Activated naive CD4-positive, alpha-beta T cell (primary cell): ENCODE measurements around the gene PRKAG2.

Experiments used
- DNase-seq, 4 experiments: peaks; one replicate each; lab custom pipeline; 2025; lab: John Stamatoyannopoulos, UW

The PRKAG2 gene

DNA sequence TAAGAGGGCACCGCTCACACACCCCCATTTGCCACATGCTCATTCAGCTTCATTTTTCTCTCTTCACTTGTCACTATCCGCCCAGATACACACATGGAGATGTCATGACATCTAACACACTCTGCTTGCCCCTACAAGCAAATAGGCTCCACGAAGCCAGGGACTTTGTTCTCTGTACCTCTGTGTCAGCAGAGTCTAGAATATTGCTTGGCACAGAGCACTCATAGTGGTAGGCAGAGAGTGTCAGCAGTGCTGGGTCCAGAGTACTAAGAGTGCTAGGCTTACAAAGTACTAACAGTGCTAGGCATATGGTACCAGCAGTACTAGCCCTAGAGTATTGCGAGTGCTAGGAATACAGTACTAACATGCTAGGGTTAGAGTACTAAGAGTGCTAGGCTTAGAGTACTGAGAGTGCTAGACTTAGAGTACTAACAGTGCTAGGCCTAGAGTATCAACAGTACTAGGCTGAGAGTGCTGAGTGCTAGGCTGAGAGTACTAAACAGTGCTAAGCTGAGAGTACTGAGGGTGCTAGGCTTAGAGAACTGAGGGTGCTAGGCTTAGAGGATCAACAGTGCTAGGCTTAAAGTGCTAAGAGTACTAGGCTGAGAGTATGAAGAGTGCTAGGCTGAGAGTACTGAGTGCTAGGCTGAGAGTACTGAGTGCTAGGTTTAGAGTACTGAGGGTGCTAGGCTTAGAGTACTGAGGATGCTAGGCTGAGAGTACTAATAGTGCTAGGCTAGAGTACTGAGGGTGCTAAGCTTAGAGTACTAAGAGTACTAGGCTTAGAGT lies 166.1 kb downstream of the PRKAG2 start:
- DNase-seq, result no peak

DNA sequence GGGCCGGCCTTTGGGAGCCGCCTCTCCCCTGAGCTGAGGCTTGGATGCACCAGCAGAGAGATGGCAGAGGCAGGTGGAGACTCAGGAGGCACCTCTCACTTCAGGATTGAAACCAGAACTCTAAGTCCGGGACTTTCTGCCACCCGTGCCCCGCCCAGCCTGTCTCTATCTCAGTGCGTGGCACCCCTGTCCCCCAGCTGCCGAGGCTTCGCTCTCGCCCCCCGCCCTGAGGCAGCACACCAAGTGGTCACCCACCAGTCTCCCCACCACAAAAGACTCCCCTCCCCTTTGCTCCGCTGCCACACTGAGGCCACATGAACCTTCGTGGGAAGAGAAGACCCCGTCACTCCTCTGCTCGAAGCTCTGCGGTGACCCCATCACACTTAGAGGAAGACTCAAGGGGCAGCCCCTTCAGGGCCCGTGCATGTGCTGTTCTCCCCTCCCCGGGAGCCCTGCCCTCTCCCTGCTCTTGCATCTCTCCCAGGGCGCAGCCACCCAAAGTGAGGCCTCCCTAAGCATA lies 166.7 kb downstream of the PRKAG2 start:
- no peak for DNase-seq

DNA sequence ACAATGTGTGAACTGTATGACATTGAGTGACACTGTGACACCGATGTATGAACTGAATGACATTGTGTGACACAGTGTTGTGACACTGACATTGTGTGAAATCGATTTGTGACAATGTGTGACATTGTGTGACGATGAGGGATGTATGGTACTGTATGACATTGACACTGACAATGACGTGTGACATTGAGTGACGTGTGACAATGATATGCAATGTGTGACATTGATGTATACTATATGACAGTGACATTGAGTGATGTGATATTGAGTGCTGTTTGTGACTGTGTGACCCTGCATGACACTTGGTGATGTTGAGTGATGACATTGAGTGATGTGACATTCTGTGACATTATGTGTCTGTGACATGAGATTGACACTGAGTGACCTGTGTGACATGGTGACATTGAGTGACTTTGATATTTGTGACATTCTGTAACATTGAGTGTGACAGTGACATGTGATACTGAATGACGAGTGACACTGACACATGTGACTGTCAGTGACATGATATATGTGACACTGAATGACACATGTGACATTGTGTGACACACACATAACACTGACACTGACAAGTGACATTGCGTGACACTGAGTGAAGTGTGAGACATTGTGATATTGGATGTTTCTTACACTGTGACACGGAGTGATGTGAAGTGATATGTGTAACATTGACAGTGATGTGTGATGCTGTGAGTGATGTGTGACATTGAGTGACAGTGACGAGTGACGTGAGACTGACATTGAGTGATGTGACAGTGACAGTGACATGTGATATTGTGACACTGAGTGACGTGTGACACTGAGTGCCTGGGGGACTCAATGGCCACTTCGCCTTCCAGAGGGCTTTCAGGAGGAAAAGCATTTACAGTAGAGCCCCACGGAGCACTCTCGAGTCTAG lies 167.5 kb downstream of the PRKAG2 start:
- DNase-seq, result no peak

DNA sequence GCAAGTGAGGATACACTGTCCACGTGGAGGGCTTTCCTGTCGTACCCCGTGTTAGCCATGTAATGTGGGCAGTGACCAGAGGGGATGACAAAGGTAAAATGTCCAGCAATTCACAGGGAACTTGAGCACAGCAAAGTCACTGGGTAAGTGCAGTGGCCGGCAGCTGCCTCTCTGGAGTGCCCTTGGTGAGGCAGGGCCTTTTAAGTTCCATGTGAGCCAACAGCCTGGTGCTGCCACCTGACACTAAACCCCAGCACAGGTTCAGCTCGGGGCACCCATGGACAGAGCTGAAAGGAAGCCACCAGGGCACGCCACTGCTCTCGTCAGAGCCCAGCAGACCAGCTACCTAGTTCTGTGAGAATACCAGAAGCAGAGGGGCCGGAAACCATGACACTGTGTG lies 168.3 kb downstream of the PRKAG2 start:
- DNase-seq, result no peak

DNA sequence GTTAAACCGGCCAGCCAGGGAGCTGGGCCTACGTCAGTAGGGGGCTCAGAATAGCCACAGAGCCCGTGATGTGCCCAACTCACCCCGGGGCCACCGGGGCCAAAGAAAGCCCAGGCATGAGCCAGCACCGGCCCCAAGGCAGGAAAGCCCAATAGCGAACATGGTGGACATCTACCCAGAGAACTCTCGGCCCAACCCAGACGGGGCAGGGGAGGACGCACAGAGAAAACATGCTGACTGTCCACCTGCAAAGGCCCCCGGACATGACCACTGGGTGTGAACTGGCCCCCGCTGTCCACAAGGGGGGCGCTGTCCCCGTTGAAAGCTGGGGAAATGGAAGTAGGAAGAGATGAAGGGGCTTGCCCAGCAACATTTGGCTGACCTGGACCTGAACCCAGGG lies 169.2 kb downstream of the PRKAG2 start:
- no peak for DNase-seq

DNA sequence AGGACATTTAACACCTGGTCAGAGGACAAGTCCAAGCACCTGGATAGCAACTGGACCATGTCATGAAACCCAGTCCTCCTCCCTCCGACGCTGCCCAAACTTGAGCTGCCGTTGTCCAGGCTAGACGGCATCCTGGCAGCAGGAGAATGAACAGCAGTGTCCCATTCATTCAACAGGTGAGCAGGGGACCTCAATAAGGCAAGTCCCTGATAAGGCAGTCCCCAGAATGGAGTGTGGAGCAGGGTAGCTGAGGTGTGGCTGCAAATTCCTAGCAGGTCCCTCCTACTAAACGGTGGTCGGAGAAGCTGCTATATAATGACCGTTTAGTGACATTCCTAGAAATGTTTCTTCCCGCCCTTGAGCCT lies 169.8 kb downstream of the PRKAG2 start:
- DNase-seq, result no peak

DNA sequence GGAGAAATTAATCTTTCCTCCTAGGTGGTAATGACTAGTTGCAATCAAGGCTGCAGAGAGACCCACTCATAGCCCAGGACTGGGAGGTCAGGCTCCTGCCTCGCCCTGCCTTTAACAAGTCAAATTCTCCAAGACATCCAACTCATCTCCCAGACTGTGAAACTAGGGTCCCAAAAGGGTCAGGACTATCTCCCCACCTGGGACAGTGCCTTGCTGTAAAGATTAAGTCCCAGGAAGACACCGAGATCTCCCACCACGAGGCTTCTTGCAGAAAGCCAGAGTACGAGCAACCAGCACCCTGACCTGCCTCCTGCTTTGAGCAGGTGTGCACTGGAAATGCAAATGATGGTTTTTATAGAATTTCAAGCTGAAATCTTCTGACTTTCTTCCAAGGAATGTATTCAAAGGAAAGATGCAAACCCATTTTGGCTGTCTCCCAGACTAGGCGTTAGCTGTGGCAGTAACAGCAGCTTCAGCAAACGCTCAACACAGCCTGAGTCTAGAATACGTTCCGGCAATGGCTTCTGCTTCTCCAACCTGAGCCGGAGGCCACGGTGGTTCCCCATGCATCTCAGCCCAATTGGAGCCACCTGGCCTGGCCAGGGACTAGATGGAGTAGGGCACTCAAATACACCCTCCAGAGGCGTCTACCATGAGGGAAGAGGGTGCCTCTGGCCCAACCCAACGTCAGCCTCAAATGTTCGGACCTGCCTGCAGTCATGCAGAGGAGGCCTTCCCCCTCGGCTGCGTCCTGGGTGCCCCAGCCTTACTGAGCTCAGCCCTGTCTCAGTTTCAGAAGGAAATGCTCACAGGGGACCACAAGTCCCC lies 170.4 kb downstream of the PRKAG2 start:
- DNase-seq, result no peak

DNA sequence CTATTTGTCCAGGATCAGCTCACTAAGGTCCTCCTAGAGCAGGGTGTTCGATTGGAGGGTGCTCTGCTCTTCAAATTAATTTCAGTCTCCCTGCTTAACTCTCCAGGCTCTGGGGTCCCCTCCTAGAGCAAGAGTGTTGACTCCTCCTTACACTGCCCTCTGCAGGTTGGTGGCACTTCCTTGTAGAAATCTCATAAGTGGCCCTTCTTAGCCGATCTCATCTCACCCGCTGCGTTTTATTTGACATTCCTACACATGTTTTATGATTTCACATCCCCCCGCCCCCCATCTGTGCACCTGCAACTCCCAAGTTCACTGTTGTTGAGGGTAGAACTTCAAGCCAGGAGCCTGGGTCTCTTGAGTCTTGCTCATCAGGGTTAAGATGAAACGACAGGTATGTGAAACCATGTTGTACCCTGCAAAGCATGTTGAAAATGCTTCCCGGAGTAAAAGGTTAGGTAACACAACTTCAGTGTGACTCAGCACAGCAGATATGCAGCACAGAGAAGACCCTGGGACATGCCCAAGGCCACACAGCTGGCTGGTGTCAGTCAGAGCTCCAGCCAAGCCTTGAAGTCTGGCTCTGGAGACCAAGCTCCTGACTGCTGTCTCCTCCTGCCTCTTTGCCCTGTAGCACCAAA lies 171.2 kb downstream of the PRKAG2 start:
- DNase-seq, result no peak

DNA sequence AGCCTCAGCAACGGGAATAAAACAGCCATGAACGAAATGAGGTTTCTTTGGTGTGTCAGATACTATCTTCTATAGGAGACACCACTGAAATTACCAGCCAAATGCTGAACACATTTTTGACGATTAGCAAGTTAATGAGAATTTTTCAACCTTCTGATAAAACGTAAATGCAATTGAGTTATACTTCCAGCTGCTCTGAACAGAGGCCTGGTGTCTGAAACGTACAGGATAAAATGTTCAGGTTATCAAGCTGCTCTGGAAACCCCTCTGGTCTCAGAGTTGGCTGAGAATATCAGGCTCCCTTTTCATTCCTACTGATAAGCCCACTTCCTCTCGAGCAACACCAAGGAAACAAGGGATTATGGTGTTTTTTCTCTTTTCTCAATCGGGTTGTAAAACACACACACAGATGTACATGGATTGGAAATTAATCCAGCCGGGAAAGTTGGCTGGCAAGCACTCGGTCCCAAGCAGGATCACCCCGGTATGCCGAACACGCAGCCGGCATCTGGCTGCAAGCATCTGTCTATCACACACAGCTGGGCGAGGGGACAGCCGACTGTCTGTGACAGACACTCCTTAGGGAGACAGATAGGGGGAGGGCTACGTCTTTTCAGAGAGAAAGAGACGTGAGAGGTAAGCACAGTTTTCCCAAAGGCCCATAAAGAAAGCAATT lies 171.8 kb downstream of the PRKAG2 start:
- DNase-seq, result no peak

DNA sequence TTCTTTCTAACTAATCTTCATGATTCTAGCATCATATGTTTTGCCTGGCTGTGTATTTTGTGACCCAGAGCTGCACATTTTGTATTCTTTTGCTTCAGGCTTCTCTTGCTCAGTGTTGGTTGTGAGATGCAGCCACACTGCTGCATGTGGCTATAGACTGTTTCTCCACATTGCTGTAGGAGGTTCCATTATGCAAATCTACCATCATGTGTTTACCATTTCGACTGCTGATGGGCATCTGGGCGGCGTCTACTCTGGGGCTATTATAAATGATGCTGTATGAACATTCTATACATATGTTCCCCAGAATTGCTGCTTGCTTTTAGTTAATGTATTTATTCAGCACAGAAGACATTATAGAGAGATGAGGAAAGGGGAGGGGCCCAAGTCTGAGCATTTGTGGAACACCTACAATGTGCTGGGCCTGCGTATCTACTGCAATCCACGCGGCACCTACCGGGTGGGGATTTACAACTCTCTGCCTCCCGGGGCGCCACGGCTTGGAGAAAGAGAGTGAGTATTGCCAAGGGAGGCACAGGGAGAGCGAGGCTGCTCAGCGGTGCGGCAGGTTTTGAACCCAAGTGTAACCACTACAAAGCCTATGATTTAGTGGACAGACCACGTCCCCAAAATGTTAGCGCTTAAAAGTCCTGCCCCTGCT lies 172.5 kb downstream of the PRKAG2 start:
- DNase-seq, result no peak

DNA sequence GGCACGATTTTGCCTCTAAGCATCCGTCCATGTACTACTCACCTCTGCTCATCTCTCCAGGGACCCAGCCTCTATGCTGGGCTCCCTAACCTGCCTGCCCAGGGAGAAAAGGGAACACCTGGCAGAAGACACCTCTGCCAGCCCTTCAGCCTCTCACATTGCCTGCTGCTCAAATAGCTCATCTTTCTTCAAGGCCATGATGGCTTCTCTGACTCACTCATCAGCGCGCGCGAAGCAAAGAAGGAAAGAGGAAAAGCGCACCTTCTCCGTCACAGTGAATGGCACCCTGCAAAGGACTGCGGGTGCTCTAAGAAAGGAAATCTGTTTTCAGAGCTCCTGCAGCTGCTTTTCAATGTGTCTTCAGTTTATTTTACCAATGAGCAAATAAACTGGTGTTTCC lies 174.0 kb downstream of the PRKAG2 start:
- DNase-seq, result no peak

DNA sequence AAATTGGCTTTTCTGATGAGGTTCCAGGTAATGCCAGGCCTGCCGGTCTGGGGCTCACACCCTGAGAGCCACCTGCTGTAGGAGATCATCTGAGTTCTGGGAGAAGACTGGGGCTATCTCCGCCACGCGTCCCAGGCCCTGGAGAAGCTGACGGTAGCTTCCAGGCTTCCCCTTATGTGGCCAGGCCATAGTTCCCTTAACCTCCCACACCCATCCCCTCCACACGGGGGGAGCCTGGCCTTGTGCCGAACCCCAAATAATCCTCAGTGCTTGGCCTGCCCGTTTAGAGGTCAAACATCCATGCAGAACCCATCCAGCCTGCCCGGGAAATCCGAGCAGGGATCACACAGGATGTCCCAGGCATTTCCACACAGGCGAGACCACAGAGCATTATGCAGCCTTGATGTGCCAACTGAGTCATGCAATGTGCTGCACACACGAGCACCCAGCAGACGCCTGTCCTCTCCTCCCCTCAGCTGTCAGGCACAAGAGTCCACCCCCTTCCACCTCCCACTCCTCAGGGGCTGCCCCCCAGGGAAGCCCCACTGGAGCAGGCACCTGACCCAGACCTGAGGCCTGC lies 176.2 kb downstream of the PRKAG2 start:
- no peak for DNase-seq

DNA sequence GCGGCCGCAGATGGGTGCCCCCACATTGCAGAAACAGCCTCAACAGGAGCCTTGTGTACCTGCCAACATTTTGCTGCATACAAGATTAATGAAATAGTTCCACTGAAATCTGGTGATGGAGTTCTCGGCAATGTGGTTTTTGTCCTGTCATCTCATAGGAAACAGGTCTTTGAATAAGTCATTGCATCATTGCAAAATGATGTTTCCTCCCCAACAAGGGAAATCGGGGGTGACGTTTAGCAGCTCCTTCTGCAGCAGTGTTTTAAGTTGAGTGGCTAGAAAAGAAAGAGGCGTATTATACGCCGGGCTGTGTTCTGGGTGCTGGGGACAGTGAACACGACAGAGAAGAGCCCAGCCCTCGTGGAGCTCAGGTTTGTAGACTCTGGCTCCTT lies 177.0 kb downstream of the PRKAG2 start:
- no peak for DNase-seq

DNA sequence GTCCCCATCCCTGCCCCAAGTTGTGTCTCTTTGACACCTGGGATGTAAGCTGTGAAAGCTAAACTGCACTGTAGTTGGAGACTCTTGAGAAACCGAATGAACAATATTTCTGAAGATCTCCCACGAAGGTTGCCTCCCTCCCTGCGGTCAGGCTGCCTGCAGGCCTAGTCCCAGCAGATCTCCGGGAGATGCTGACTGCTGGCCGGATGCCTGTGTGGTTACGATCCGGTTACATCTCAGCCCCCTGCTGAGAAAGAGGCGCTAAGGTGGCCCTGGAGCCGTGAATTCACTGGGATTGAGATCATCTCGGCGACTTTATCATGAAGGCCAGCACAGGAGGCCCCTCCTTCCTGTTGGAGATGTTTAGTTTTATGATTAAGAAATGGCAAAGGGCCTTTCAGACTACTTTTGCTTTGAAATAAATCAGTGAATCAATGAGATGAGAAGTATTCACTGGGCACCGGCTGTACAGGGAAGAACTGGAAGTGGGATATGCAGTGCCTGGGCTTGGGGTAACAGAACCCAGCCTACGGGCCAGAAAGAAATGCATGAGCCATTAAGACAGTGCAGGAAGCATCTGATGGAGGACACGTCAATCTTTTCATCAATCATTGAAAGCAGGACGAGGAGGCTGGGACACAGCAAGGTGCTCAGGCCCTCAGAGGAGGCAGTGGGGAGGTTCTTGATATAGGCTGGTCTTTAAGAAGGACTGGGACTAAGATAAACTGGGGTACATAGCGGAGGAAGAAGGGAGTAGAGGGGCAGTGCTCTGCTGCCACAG lies 177.6 kb downstream of the PRKAG2 start:
- no peak for DNase-seq

DNA sequence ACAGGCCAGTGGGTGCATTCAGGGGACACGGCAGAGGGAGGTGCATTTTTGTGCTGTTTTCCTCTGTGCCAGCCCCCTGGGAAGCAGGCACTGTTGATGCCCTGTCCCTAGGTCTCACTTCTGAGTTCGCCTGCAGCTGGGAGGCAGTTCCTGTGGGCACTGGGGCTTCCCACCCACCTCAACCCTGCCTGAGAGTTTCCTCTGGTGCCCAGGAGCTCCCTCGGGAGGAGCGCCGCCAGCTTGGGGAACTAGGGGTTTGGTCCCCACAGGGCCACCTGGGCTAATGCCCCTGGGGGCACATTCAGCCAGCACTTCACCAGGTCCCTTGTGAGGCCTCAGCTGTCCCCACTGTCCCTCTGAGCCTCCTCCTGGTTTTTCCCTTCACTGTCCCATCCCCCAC lies 179.0 kb downstream of the PRKAG2 start:
- no peak for DNase-seq

DNA sequence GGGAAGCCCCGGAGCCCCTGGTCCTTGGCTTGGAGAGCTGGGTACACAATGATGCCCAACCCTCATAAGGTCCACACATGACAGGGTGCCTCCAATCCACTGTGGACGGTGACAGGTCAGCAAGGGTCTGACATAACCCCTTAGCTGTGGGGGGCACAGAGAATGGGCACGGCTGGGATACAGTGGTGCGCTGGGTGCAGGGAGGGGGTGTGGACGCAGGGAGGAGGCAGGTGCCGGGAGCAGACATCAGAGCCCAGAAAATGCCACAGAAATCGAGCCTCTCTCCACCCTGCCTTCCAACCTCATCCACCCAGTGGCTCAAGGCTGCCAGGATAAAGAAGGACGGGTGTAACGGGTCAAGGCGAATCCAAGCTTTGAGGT lies 179.4 kb downstream of the PRKAG2 start:
- DNase-seq, result no peak

DNA sequence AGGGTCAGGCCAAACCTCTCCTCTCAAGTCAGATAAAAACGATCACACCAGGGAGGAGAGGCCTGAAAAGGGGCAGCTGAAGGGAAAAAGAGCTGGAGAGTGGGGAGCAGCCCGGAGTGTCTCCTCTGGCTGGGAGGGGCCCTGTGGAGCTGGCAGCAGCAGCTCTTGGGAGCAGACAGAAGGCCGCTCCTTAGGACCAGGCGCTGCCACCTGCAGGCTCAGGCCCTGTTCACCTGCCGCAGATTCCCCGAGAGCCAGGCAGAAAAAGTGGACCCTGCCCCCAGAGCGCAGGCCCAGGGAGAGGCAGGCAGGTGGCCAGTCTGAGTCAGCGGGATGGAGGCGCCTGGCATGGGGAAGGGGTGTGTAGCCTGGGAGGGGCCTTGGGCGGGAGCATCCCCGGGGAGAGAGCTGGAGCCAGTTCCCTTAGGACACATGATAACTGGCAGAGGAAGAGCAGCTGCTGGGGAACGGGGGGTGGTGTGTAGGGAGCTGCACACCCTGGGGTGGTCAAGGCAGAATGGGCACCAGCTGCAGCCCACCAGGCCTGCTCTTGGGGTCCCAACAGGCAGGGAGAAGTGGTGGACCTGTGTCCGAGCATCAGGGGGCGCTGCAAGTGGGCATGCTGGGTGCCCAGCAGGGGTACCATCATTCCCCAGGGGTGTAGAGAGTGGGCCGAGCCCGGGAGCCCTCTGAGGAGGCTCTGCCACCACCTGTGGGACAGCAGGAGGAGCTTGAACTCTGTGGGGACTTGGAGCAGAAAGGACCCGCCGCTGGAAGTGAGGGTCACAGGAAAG lies 180.0 kb downstream of the PRKAG2 start:
- DNase-seq, result no peak

DNA sequence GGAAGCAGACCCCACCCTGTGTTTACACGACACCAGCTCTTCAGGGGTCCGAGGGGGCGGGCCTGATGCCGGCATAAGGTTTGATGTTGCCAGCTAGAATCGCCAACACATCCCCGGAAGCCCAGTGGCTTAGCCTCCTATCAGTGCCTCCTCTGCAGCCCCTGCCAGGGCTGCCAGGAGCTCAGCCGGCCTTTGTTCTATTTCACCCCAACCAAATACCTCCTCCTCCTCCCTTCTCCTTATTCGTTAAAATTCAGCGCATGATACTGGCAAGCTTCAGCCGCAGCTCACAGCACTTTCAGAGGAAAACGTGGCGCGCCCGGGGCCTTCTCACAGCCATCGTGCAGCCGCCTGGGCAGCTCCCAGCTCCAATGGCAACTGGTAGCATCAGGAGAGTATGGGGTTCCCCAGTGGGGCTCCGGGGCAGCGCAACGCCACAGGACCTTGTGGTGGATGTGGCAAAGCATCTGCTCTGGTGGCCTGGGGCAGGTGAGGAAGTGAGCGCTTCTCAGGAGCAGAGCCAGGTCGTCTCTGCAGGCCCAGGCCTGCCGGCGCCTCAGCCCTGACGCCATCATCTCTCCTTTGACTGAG lies 180.9 kb downstream of the PRKAG2 start:
- DNase-seq, result no peak
